Subcutaneous preadipocyte (primary cell): ENCODE measurements around the gene DDX56. TPM values are rescaled to one million over a fixed set of nuclear protein-coding genes. Genes with fewer than 3 reads are reported as not detected.

Source experiments
- total RNA-seq: library from RNA; depleted of rRNA; stranded (reverse); fragments of >200 nt; gene quantifications from 2 replicates; pipeline ENCODE4 v1.2.3, GENCODE V29; 2012

Gene DDX56
- total RNA-seq, result 60.3 and 75.3 TPM in 2 replicates

DNA sequence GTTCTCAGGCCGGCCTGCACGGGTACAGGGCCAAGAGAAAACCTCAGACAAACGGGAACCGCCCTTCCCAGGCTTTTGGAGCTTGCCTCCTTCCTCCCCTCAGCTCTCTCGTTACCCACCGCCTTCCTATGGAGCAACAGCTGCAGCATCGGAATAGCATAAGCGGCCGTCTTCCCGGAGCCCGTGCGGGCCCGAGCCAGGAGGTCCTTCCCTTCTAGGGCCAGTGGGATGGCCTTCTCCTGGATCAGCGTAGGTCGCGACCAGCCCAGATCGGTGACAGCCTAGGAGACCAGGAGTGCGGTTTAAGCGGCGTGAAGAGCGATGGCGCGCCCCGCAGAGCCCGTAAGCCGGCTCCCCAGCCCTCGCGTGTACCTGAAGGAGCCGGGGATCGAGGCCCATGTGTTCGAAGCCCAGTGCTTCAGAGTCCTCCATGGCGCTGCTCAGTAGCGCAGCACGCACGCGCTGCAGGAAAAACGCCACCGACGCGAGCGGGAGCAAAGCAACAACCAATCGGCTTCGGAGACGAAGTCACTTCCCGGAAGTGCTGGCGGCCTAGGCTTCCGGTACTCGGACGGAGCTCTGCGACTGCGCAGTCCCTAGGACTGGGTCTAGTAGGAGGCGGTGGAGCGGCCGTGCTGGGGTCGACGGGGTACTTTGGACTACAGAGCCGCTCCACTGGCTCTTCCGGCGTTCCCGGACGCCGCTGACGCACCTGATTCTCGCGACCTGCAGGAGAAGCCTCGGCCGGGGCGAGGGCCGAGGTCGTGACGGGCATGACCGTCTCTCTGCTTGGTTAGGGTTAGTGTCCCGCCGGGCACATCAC lies at the start of gene DDX56:
Gene DDX56, minus strand, starts transcription at position 445 of the 823 bp plus-strand sequence. Its CDS starts 13 bp downstream, at position 432.

DNA sequence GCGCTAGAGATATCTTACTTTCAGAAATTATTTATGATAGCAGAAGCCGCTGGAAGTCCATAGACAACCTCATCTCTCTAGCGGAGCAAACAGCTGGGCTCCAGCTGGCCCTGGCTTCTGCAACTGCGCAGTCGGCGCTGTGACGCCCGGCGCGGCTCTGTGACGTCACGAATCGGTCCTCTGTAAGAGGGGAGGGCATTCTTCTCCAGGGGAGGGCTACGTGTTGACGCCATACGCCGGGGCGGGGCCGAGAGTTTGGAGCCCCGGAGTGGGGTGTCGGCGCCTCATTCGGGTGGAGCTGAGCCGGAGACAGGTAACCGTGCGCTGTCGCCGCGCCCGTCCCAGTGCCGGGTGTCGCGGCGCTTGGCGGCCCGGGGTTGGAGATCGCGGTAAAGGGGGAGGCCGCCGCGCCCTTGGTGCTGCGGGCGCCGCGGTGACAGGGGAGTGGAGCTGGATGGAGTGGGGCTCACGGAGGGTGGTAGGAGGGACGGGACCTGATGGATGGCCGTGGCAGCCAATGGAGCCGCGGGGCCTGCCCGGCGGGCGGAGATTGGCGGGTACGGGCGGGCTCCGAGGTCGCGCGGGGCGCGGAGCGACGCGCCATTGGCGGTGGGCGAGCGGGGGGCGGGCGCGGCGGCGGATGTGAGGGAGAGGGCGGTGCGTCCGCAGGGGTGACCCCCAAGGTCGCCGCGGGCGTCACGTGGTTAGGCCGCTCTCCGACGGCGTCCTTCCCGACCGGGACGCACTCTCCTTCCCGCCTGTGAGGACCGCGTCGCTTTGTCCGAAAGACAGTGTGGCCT lies 32.8 kb upstream of the DDX56 start, which contains the start of gene OGDH:
Gene OGDH, plus strand, starts transcription at position 287 of the 800 bp plus-strand sequence. CDS start 17,717 bp downstream, outside the sequence.

GRCh38 chr7:44581879-44582603 lies 8.3 kb upstream of the DDX56 start, which contains the start of gene TMED4:
Gene TMED4, minus strand, starts transcription at chr7:44582231. Its CDS starts 25 bp downstream, at chr7:44582206.

DNA sequence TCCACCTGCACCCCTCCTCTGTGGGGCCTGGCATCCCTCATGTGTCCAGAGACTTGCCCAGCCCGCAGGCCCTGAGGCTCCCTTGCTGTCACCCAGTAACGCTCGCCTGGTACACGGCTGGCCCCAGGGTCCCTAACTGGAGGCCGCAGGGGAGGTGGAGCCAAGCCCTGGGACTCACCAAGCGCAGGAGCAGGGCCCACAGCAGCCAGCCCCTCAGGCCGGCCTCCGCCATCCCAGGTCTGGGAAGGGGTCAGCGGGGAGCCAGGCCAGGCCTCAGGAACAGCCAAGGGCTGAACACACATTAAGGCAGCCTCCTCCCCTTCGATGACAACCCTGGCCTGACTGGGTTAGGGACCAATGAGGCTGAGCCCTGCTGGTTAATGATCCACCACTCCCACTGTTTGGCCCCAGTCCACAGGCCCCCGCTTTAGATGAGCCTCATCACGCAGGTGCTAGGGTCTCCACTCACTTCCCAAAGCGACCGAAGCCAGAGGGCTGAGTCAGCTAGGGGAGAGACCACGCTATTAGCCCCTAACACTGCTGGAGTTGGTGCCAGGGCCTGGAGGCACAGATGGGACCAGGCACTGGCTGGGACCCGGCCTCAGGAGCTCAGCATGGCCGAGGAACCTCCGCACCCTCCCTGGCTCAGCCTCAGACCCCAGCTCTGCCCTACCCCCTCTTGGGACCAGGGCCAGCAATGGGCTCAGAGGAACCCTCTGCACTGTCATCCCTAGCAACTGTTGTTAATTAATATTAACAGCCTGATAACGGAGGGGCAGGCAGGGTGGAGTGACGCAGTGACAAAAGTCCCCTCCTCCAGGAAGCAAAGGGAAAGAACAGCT lies 32.5 kb downstream of the DDX56 start, which contains the start of gene NPC1L1:
Gene NPC1L1, minus strand, starts transcription at position 303 of the 842 bp plus-strand sequence. Its CDS starts 71 bp downstream, at position 232.

Other genes starting within 250 kb of the DDX56 start
- 0.73 and 0.98 TPM in 2 replicates for gene CAMK2B, start 248.3 kb downstream of the DDX56 start, total RNA-seq
- gene NUDCD3, start 83.2 kb downstream of the DDX56 start, total RNA-seq, result 59.0 and 59.2 TPM in 2 replicates
- gene NPC1L1, start 32.6 kb downstream of the DDX56 start, total RNA-seq, result under 0.01 TPM in 1 of 2 replicates, not detected in the other
- gene TMED4, start 8.3 kb upstream of the DDX56 start, total RNA-seq, result 65.1 and 75.7 TPM in 2 replicates
- 73.1 and 109 TPM in 2 replicates for gene OGDH, start 32.7 kb upstream of the DDX56 start, total RNA-seq
- gene ZMIZ2, start 174.9 kb upstream of the DDX56 start, total RNA-seq, result 11.4 and 21.5 TPM in 2 replicates
- gene PPIA, start 222.8 kb upstream of the DDX56 start, total RNA-seq, result 2,153 and 2,881 TPM in 2 replicates